Glomerular visceral epithelial cell (primary cell): ENCODE data around the gene ACTN1.
"Not testable (repeated sequence)": the region's sequence is repeated elsewhere in the genome, so short reads cannot be mapped to it uniquely, and the experiment has no call there.

ENCODE experiments used
- DNase-seq: peaks from one replicate; pipeline ENCODE4 v3.0.0-alpha.2; 2016; ENCODE audit errors: extremely low spot score

Gene ACTN1

GRCh38 chr14:68979021-68979721 is at the start of gene ACTN1:
Gene ACTN1 (minus strand): TSS chr14:68979302. CDS start chr14:68979056, 246 bp downstream.
- peak; percentile 99 for DNase-seq

GRCh38 chr14:69027242-69027913 is 48.3 kb upstream of the ACTN1 start:
- DNase-seq, result no peak

GRCh38 chr14:69023035-69023434 is 43.9 kb upstream of the ACTN1 start:
- DNase-seq, result no peak

GRCh38 chr14:69022093-69022492 is 43.0 kb upstream of the ACTN1 start:
- DNase-seq, result not testable (repeated sequence)

DNA sequence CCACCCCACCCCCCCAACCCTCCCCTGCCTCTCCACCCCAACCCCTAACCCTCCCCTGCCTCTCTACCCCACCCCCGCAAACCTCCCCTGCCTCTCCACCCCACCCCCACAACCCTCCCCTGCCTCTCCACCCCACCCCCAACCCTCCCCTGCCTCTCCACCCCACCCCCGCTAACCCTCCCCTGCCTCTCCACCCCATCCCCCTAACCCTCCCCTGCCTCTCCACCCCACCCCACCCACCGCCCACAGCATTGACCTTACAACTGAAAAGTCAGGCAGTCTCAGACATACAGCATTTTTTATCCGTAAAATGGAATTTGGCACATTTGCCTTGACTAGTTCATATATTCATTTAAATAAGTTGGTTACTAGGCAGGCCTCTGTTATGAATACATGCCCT is 38.6 kb upstream of the ACTN1 start:
- DNase-seq, result no peak

DNA sequence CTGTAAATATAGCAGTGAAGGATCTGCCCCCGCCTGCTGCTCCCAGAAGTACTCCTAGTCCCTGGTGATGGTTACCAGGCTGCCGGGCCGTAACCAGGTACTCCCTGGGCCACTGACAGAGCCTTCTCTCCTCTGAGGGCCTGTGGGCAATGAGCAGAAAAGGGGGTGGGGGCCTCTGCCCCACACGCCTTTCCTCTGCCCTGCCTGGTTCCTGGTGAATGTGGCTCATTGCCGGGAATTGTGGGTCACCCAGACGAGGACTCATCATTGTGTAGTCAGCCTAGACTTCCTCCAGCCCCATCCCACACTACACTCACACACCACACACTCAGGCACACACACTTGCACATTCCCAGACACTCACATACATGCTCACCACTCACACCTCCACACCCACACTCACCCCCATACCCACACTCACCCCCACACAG is 35.7 kb upstream of the ACTN1 start:
- no peak for DNase-seq

DNA sequence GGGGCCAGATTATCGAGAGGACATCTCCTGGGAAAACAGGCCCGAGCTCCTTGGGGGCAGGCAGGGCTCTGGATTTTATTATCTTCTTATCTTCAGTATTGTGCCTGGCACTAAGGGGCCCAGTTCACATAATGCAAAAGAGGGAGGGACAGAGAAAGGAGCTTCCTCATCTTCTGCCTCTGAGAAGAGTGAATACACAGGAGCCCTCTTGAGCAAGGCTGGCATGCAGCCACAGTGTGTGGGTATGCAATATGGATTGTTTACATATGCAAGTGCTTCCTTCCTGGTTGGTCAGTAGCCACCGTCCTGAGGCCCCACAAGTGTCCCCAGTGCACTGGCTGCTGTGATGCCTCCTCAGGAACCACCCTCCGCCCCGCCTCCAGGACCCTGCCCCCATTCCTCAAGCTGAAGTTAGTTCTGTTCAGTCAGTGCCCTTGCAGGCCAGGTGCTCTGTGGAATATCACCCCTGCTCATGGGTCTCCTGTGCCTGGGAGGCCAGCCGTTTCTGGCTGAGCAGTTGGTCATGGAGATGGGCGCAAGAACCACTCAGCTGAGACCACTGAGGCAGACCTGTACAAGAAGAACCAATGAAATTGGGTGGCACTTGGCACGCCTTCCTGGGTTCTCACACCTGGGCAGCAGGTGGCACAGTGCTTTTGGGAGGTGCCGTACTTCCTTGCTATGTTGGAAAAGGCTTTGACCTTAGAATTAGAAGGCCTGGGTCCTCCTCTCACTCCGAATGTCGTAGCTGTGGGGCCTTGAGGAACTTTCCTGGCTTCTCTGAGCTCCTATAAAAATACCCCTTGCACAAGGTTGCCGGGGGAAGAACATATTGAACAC is 35.1 kb upstream of the ACTN1 start:
- DNase-seq, result peak; percentile 35

- DNase-seq, result no peak
Measured at GRCh38 chr14:69012256-69012953, 33.3 kb upstream of the ACTN1 start.

- DNase-seq, result no peak
Measured at GRCh38 chr14:69010648-69011047, 31.5 kb upstream of the ACTN1 start.

DNA sequence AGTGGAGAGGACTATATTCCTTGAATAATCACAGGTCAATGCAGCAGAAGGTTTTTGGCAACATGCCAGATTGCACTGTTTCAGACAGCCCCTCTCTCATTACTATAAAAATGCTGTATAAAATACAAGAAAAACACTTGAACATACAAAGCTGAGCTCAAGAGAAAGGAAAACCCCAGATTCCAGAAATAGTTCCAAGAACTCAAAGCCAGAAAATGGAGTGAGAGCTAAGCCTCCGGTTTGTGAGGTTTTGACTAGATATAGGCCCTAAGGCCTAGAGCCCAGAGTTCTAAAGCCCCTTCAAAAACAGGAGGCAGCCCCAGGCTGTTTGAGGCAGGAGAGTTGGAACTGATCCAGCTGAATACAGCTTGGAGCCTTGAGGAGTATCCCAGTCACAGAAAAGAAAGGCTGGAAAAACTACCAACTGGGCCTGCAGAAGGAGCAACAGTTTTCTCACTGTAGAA is 29.4 kb upstream of the ACTN1 start:
- DNase-seq, result peak; percentile 20

DNA sequence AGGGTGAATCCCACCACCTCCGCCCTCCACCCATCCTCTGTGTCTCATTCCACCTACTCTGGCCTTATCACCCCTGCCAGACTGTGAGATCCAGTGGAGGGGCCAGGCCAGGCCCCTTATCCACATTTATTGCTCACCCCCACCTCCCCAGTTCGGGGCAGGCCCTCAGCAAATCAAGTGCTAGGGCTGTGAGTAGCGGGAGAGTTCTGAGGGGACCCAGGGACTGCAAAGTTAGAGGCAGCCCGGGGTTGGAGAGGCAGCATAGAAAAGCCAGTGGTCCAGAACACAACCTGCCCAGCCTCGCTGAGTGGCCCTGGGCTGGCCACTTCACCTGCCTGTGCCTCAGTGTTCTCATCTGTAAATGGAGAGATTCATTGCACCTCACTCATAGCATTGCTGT is 27.2 kb upstream of the ACTN1 start:
- DNase-seq, result no peak

DNA sequence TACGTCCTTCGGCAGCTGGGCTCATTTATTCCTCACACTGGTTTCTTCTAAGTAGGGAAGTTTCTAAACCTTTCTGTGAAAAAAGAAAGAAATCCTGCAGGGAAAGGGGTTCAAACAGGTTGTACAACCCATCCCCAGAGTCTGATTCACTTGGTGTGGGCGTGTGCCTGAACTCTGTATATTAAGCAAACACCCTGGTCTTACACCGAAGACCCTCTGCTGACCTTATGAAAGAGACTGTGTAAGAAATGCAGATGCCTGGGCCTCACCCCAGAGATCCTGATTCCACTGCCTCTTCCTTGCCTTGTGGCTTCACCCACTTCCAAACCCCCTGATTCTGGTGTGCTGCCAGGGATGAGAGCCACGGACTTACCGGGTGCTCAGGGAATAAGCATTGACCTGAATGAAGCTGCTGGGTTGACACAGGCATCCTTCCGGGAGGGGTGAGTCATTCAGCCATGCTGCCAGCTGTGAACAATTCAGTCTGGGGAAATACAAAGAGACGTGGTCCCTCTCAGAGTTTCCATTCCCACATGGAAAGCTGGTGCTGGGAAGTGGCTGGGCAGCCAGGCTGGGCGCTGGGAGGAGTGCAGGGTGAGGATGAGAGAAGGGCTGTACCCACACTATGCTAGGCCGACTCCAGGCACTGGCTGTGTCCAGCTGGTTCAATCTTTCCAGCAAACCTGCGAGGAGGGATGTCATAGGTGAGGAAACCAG is 26.5 kb upstream of the ACTN1 start:
- peak; percentile 87 for DNase-seq

- DNase-seq, result no peak
Measured at GRCh38 chr14:69004731-69005431, 25.8 kb upstream of the ACTN1 start.

DNA sequence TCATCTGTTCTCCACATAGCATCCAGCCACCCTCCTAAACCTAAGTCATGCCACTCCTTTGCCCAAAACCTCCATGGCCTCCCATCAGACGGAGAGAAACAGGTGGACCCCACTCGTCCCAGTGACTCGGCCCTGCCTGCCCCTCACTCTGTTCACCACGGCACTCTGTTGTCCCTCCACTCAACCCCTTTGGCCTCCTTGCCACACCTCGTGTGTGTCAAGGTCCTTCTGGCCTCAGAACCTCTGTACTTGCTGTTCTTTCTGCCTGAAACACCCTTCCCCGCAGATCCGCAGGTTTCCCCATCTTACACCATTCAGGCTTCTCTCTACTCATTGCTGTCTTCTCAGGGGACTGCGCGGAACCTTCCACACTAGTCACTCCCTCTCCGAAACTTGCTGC is 24.5 kb upstream of the ACTN1 start:
- no peak for DNase-seq

DNA sequence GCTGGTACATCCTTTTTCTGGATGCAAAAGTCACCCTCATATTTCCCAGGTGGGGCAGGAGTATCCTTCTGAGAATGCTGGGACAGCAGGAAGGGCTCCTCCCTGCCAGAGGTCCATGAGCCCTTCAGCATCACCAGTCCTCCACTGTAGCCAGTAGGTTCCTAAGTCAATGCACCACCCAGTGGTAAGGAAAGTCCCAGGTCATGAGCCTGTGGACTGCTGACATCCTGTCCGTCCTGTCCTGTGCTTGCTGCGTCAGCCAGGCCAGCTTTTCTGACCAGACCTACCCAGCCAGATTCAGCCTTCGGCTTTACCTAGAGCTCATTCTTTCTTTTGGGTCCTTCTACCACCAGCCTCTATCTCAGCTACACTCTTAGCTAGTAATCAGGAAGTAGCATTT is 23.0 kb upstream of the ACTN1 start:
- DNase-seq, result peak; percentile 22

- DNase-seq, result no peak
Measured at GRCh38 chr14:69001375-69001774, 22.3 kb upstream of the ACTN1 start.

DNA sequence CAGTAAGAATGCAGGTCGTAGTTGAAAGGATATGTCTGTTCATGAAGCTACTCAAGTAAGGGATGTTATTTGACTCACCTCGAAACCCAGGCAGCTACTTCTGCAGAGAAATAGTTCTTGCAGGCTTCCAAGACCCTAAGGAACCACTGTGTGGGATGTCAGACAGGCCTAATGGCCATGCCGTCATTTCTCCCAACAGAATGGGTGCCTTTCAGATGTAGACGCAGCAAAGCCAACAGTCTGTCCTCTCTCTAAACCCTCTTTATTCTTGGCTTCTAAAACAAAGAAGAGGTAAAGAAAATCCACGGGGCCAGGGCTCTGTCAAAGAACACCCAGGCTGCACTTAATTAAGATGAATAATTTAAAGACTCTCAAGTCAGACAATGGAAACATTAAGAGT is 19.0 kb upstream of the ACTN1 start:
- no peak for DNase-seq

GRCh38 chr14:68995731-68996130 is 16.6 kb upstream of the ACTN1 start:
- DNase-seq, result no peak

DNA sequence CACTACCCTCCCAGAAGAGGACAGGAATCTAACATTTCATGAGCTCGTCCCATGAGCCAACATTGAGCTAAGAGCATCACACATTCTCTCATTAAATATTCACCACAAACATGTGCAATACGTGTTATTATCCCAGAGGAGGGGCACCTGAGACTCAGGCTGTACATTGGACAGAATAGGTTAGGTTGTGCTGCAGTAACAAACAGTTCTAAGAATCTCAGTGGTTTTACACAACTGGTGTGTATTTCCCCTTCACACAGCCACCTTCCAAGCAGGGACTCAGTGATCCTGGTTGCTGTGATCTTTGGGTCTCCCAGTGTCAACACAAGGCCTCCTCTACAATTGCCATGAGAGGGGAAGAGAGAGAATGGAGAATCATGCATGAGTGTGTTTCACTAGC is 15.0 kb upstream of the ACTN1 start:
- DNase-seq, result no peak

DNA sequence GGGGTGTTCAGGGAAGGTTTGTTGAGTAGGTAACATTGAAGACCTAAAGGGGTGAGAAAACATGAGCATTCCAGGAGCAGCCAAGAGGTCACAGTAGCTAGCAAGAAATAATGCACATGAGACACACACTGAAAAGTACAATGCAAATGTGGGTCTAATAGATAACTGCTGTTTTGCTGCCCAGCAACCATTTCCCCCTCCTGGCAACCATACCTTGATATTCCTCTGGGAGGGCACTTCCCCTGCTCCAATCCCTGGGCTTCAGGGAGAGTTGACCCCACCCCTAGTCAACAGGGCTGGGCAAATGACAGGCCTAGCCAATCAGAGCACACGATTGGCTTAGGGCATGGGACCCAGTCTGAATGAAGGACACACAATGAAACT is 8.5 kb upstream of the ACTN1 start:
- DNase-seq, result no peak
